Skin epidermis (tissue), 12 donors: ENCODE measurements around the gene JRKL.

Source experiments
- H3K27ac ChIP-seq, 21 experiments: fragments of 200-600 bp; sonication (generic) in 11 of 21; one replicate each; pipeline ENCODE4 v1.5.0; 2020; ENCODE audit warnings: mild to moderate bottlenecking in 3 of 21, inconsistent platforms in 2 of 21, moderate library complexity in 2 of 21
- H3K4me3 ChIP-seq, 7 experiments: fragments of 200-600 bp; sonication (generic) in 2 of 7; one replicate each; pipeline ENCODE4 v1.5.0; 2020; ENCODE audit warnings: inconsistent platforms in 2 of 7, mild to moderate bottlenecking in 2 of 7, moderate library complexity in 1 of 7

The JRKL gene

GRCh38 chr11:96389720-96390487, at the start of gene JRKL, which contains the start of gene CCDC82:
Gene JRKL (plus strand): TSS chr11:96390013. CDS start chr11:96390650, 637 bp downstream.
Gene CCDC82 (minus strand): TSS chr11:96389912. CDS start chr11:96384747, 5,165 bp downstream.
- H3K4me3 ChIP-seq = peak within 1 kb of the TSS; percentile 58 to 96 (median 83)
- H3K27ac ChIP-seq = peak within 1 kb of the TSS; percentile 67 to 96 (median 90)

GRCh38 chr11:96340555-96340885, 49.3 kb upstream of the JRKL start:
- Histone ChIP-seq H3K4me3 (peak overlapping the region; percentile 1 to 68 (median 56)), H3K27ac (peak overlapping the region in 20 of 21 experiments; percentile 63 to 93 (median 85))

GRCh38 chr11:96341211-96342013, 48.4 kb upstream of the JRKL start:
- H3K27ac ChIP-seq = peak overlapping the region in 20 of 21 experiments; percentile 63 to 93 (median 85)
- H3K4me3 ChIP-seq = peak overlapping the region; percentile 45 to 68 (median 56)

GRCh38 chr11:96342014-96342960, 47.5 kb upstream of the JRKL start:
- Histone ChIP-seq H3K27ac (peak overlapping the region in 20 of 21 experiments; percentile 63 to 93 (median 85)), H3K4me3 (peak overlapping the region; percentile 45 to 68 (median 56))

DNA sequence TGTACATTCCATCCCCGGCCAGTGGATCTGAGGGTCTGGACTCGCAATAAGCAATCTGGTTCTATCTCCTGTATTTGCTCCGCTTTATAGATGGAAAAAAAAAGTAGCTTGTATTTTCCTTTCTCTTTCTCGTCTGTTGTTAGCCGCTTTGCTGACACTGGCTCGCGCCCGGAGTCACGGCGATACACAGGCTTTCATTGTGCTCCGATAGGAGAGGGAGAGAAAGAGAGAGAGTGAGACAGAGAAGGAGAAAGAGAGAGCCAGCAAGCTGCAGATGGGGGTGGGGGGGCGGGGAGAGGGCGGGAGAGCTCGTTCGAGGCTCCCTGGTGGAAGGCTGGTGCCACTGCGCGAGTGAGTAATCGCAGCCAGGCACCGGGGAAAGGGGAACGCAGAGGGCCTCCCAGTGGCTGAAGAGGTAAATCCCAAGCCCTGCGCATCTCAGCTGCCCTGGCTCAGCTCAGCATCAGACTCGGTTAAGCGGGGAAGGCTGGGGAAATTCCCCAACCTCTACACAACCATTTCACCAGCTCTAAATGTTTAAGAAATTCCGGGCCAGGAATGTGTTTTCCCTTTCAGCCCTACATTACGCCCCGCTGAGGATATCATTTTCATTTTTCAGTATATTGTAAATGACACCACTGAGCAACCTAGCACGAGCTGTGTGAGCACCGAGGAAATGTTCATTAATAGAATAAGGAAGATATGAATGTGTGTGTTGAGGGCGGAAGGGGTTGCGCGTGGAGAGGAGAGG, 46.7 kb upstream of the JRKL start, which contains the start of gene MAML2:
Gene MAML2 (minus strand): TSS at position 235 of the 751 bp plus-strand sequence. CDS start 1,300 bp downstream, outside the sequence.
- Histone ChIP-seq H3K4me3 (peak within 1 kb of the TSS; percentile 45 to 68 (median 56)), H3K27ac (peak within 1 kb of the TSS in 20 of 21 experiments; percentile 63 to 93 (median 84))

- Histone ChIP-seq H3K27ac (no peak overlapping the region), H3K4me3 (no peak overlapping the region)
Observed at GRCh38 chr11:96356848-96357247, 33.0 kb upstream of the JRKL start.

GRCh38 chr11:96357794-96358193, 32.0 kb upstream of the JRKL start:
- H3K4me3 ChIP-seq = no peak overlapping the region
- no peak overlapping the region for H3K27ac ChIP-seq

DNA sequence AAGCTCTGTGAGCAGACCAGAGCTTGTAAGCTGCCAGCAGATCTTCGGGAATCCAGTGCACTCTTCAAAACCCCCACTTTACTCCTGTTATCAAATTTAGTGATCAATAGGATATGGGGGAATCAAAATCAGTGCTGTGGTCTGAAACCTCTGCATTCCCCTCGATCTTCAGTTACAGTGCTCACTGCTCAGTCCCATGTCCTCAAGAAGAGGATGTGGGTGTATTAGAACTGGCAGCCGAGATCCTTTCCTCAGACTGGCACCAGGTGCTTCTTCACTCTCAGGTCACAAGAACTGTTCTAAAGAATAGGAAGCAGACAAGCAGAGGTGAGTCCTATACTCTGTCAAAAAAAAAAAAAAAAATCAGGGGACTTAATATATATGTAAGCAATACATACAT, 31.5 kb upstream of the JRKL start:
- Histone ChIP-seq H3K27ac (no peak overlapping the region), H3K4me3 (no peak overlapping the region)

DNA sequence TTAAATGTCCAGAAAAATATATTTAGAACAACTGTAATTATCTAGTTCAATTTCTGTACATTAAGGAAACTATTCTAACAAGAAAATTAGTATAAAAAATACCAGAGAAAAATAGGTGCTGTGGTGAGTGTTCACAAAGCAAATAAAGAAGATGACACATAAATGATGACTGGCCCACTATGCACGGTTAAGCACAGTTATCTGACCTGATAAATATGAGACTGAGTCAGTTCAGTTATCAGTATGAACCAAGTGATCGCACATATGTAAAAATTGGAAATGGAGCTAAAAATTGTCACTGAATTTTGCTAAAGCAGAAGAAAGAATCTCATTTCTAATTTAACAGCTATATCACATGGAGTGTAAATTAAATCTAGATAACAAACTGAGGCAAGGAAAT, 28.0 kb upstream of the JRKL start:
- Histone ChIP-seq H3K27ac (no peak overlapping the region), H3K4me3 (no peak overlapping the region)

DNA sequence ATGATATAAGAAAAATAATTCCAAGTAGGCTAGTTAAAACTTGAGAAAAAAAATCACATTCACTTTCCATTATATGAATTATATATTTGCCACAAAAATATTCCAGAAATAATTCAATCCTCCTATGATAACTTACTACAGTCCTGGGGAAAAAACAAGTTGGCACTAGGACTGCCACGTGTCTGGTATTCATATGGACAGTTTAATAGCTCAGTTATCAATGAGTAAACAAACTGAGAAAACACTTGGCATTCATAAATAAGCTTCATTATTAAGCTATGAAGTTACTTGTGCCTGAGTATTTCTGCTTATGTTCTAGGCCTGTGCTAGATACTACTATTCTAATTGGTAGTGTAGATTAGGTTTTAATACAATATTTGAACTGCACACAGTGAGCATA, 24.3 kb upstream of the JRKL start:
- H3K27ac ChIP-seq = no peak overlapping the region
- H3K4me3 ChIP-seq = no peak overlapping the region

GRCh38 chr11:96366024-96366423, 23.8 kb upstream of the JRKL start:
- no peak overlapping the region for H3K27ac ChIP-seq
- H3K4me3 ChIP-seq = no peak overlapping the region

- no peak overlapping the region for H3K27ac ChIP-seq
- H3K4me3 ChIP-seq = no peak overlapping the region
Observed at GRCh38 chr11:96367342-96367741, 22.5 kb upstream of the JRKL start.

DNA sequence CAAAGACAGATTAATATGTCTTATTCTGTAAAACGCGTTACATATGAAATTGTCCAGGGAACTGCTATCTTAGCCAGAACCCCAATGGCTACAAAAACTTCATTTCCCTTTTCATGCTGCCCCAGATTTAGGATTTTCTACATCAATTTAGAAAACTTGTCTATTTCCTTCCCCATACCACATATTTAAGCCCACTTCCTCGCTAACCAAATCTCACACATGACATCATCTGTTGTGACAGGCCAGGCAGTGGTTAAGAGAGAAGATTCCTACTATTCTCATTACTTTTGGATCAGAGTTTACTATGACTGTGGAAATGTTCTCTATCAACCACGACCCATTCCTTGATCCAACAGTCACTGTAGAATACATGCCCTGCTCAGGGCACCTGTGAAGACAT, 16.0 kb upstream of the JRKL start:
- no peak overlapping the region for H3K4me3 ChIP-seq
- H3K27ac ChIP-seq = no peak overlapping the region

GRCh38 chr11:96376796-96377195, 13.0 kb upstream of the JRKL start:
- no peak overlapping the region for H3K4me3 ChIP-seq

GRCh38 chr11:96384156-96384555, 5.7 kb upstream of the JRKL start:
- no peak overlapping the region for H3K4me3 ChIP-seq
- H3K27ac ChIP-seq = no peak overlapping the region

More at GRCh38 chr11:96376796-96377195, 13.0 kb upstream of the JRKL start:
- no peak overlapping the region for H3K27ac ChIP-seq

- Histone ChIP-seq H3K4me3 (no peak overlapping the region), H3K27ac (no peak overlapping the region)
Observed at GRCh38 chr11:96385187-96385586, 4.6 kb upstream of the JRKL start.

DNA sequence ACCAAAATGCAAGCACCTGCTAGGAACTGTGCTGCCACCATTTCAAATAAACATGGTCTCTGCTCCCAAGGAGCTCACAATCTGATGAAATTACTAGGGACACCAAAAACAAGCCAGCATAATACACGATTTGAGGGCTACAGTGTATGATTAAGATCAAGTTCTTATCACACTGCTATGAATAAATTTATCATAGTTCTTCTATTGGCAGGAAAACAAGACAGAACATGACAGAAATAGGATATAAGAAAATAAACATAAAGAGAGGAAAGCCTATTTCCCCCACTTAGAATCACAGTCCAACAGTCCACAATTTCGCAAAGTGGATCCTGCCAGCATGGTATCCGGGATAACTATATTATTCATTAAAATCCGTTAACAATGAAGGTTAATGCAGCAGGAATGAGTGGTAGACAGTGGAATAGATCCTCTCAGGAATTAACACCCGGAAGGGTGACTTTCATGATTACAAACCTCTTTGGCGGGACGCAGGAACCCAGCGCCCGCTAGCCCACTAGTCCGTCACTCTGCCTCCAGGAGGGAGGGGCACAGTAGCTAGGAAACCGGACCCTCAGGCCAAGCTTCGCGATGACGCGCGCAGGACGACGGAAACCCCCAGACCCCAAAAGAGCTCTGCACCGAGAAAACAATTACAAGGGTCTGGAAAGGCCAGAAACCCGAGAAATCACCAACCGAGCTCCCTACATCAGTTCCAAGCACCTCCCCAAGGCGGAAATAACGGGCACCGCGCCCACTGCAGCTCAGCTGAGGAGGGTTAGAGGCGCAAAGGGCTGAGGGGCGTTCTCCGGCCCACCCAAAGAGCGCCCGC, 708 bp upstream of the JRKL start:
- peak overlapping the region; percentile 52 to 96 (median 90) for H3K27ac ChIP-seq

GRCh38 chr11:96390488-96390792, 627 bp downstream of the JRKL start:
- H3K27ac ChIP-seq = peak overlapping the region in 20 of 21 experiments; percentile 77 to 96 (median 90)
- H3K4me3 ChIP-seq = peak overlapping the region; percentile 58 to 96 (median 83)

More for the DNA sequence above, 708 bp upstream of the JRKL start:
- H3K4me3 ChIP-seq = peak overlapping the region; percentile 58 to 96 (median 83)
